Caco-2 (cell line): ENCODE data around the gene FHIT. TPM values are rescaled to one million over a fixed set of nuclear protein-coding genes. Genes with fewer than 3 reads are reported as not detected.
"Not testable (repeated sequence)": the region's sequence is repeated elsewhere in the genome, so short reads cannot be mapped to it uniquely, and the experiment has no call there.

Experiments used
- BruUV-seq: library from RNA; stranded (reverse); fragments of 400-500 nt; replicated peaks from 2 replicates; lab custom pipeline; 2021; lab: Mats Ljungman, UMichigan
- CTCF ChIA-PET: fragments of 300-600 bp; sonication (Branson Sonifier 250); formaldehyde crosslinking; loops from one replicate; lab custom pipeline; 2022; ENCODE audit warnings: antibody characterized with exemption; lab: Charles Lee
- POLR2A ChIA-PET: fragments of 300-600 bp; sonication (Branson Sonifier 250); formaldehyde crosslinking; loops from one replicate; lab custom pipeline; 2022; ENCODE audit warnings: antibody characterized with exemption; lab: Charles Lee
- DNase-seq, 2 experiments: peaks; one replicate each; pipeline versions ENCODE4 v3.0.0 to v3.0.0-alpha.2; 2020 to 2022
- H3K27me3 ChIP-seq: replicated peaks from 2 replicates; pipeline ENCODE4 v1.6.0; 2011; ENCODE audit warnings: low read length; ENCODE audit not compliant: control insufficient read depth, insufficient read depth
- H3K36me3 ChIP-seq: 2 replicates; pipeline ENCODE4 v1.5.1; 2011; ENCODE audit warnings: low read length; ENCODE audit not compliant: control insufficient read depth, insufficient read depth
- H3K4me1 ChIP-seq: fragments of 250-450 bp; sonication (Bioruptor Pico); 2 replicates; pipeline ENCODE4 v1.5.1; 2020; ENCODE audit warnings: mild to moderate bottlenecking
- H3K4me3 ChIP-seq: 2 replicates; pipeline ENCODE4 v1.5.1; 2011; ENCODE audit warnings: low read depth, mild to moderate bottlenecking, control low read depth, low read length
- H3K9me3 ChIP-seq: fragments of 250-450 bp; sonication (Bioruptor Pico); 2 replicates; pipeline ENCODE4 v1.5.1; 2020; ENCODE audit warnings: mild to moderate bottlenecking, moderate library complexity
- H3K27ac Mint-ChIP-seq: one replicate; pipeline ENCODE4 v1.8.0; 2022; ENCODE audit warnings: mixed read lengths; ENCODE audit not compliant: unreplicated experiment
- H3K27me3 Mint-ChIP-seq: one replicate; pipeline ENCODE4 v1.8.0; 2022; ENCODE audit warnings: mixed read lengths; ENCODE audit not compliant: insufficient read depth, unreplicated experiment
- H3K36me3 Mint-ChIP-seq: one replicate; pipeline ENCODE4 v1.8.0; 2022; ENCODE audit warnings: mild to moderate bottlenecking, mixed read lengths; ENCODE audit not compliant: insufficient read depth, unreplicated experiment
- H3K4me1 Mint-ChIP-seq: one replicate; pipeline ENCODE4 v1.8.0; 2022; ENCODE audit warnings: low read depth, mixed read lengths; ENCODE audit not compliant: unreplicated experiment
- H3K4me3 Mint-ChIP-seq: one replicate; pipeline ENCODE4 v1.8.0; 2022; ENCODE audit warnings: mild to moderate bottlenecking, moderate library complexity, mixed read lengths; ENCODE audit not compliant: unreplicated experiment
- H3K9me3 Mint-ChIP-seq: one replicate; pipeline ENCODE4 v1.8.0; 2022; ENCODE audit warnings: mixed read lengths; ENCODE audit not compliant: unreplicated experiment
- intact Hi-C: fragments of 100-400 bp; cut with micrococcal nuclease; formaldehyde crosslinking; loops from one replicate; pipeline ENCODE4 v1.10.0; 2022; ENCODE audit not compliant: unreplicated experiment
- total RNA-seq: library from RNA; stranded (reverse); gene quantifications from 2 replicates; pipeline ENCODE4 v1.2.3, GENCODE V29; 2022
- TF ChIP-seq, protein P1 (sequence below), 2 experiments: fragments of 200-600 bp in 1 of 2; IDR thresholded peaks; 1 replicate in 1 of 2; 2 replicates in 1 of 2; pipeline versions ENCODE4 v1.5.1 to v1.8.0; 2011 to 2022; ENCODE audit warnings: antibody characterized with exemption in 1 of 2, control low read depth in 1 of 2, inconsistent platforms in 1 of 2, low read depth in 1 of 2, low read length in 1 of 2, mild to moderate bottlenecking in 1 of 2, moderate library complexity in 1 of 2; ENCODE audit not compliant: insufficient read depth in 1 of 2, severe bottlenecking in 1 of 2, unreplicated experiment in 1 of 2

The FHIT gene
- total RNA-seq, 1 experiment from 2014 or later = 8.3 TPM

DNA sequence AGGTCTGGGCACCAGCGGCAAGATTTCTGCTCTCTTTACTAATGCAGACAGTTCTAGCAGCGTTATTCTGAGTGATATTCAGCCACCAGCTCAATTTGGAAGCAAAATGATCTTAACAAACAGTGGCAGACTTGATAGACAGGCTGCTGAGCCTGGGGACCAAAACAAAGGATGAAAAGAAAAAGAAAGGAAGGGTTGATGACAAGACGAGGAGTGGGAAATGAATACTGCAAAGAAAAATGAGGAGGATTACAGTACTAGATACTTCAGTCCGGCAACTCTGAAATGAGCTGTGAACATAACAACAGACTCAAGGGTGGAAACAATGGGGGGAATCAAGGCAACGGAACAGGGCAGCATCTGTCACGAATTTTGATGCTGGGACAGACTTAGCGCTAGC, 28.8 kb downstream of the FHIT start:
- Mint-ChIP-seq H3K9me3 (no peaks in the 10 kb centered on the region), H3K36me3 (no peaks in the 10 kb centered on the region), H3K27me3 (no peaks in the 10 kb centered on the region), H3K4me1 (peaks cover 10% of the 10 kb centered on the region), H3K27ac (no peak overlapping the region), H3K4me3 (no peak overlapping the region)
- ChIA-PET POLR2A (no interaction called here), CTCF (no interaction called here)
- H3K27me3 ChIP-seq = no peaks in the 10 kb centered on the region
- TF ChIP-seq, protein P1, sequence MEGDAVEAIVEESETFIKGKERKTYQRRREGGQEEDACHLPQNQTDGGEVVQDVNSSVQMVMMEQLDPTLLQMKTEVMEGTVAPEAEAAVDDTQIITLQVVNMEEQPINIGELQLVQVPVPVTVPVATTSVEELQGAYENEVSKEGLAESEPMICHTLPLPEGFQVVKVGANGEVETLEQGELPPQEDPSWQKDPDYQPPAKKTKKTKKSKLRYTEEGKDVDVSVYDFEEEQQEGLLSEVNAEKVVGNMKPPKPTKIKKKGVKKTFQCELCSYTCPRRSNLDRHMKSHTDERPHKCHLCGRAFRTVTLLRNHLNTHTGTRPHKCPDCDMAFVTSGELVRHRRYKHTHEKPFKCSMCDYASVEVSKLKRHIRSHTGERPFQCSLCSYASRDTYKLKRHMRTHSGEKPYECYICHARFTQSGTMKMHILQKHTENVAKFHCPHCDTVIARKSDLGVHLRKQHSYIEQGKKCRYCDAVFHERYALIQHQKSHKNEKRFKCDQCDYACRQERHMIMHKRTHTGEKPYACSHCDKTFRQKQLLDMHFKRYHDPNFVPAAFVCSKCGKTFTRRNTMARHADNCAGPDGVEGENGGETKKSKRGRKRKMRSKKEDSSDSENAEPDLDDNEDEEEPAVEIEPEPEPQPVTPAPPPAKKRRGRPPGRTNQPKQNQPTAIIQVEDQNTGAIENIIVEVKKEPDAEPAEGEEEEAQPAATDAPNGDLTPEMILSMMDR (IDR thresholded peaks at IDR 0.05; ENCODE audit: insufficient read depth in 1 of 2, low read depth in 1 of 2, low read length in 1 of 2, severe bottlenecking in 1 of 2, unreplicated experiment in 1 of 2) = no peak
- H3K4me1 ChIP-seq = peaks cover 5% of the 10 kb centered on the region; the same call in 1 of the 2 replicates
- H3K36me3 ChIP-seq = no peaks in the 10 kb centered on the region
- H3K9me3 ChIP-seq = no peaks in the 10 kb centered on the region
- intact Hi-C loops = no loop called here
- no peak for DNase-seq
- no TSS peak for BruUV-seq
- H3K4me3 ChIP-seq = no peak overlapping the region

DNA sequence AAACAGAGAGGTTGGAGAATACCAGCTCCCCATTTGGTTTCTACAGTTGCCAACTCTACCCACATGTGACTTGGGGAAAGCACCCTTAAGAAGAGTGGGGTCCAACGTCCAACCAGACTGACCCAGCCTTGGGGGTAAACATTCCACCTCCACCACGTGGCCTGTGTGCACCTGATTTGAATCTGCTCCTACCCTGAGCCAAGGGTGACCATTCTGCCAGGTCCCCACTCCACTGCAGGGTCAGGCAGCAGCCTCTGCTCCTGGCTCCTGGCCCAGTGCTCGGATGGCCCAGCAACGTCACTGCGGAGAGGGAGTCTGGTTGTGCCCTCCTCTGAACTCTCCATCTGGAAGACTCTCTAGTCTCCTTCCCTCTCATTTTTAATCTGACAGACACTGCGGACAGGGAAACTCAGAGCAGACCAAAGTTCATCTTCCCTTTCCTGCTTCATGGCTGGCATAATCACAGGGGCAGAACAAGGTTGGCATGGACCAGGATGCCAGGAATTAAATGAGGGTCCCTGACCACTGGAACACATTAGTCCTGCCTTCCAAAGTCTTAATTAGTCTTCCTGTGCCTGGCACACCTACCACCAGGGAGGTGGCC, 29.4 kb downstream of the FHIT start:
- intact Hi-C loops = no loop called here
- H3K4me3 ChIP-seq = no peak overlapping the region
- H3K4me1 ChIP-seq = peaks cover 5% of the 10 kb centered on the region; the same call in 1 of the 2 replicates
- no peaks in the 10 kb centered on the region for H3K9me3 ChIP-seq
- Mint-ChIP-seq H3K36me3 (no peaks in the 10 kb centered on the region), H3K9me3 (no peaks in the 10 kb centered on the region), H3K27ac (no peak overlapping the region), H3K27me3 (no peaks in the 10 kb centered on the region), H3K4me3 (no peak overlapping the region), H3K4me1 (peaks cover 10% of the 10 kb centered on the region)
- POLR2A ChIA-PET = no interaction called here
- CTCF ChIA-PET = no interaction called here
- no peaks in the 10 kb centered on the region for H3K27me3 ChIP-seq
- BruUV-seq = no TSS peak
- DNase-seq = peak in 1 of 2 experiments; percentile 2
- TF ChIP-seq, protein P1 (IDR thresholded peaks at IDR 0.05; ENCODE audit: insufficient read depth in 1 of 2, low read depth in 1 of 2, low read length in 1 of 2, severe bottlenecking in 1 of 2, unreplicated experiment in 1 of 2) = no peak
- H3K36me3 ChIP-seq = no peaks in the 10 kb centered on the region

DNA sequence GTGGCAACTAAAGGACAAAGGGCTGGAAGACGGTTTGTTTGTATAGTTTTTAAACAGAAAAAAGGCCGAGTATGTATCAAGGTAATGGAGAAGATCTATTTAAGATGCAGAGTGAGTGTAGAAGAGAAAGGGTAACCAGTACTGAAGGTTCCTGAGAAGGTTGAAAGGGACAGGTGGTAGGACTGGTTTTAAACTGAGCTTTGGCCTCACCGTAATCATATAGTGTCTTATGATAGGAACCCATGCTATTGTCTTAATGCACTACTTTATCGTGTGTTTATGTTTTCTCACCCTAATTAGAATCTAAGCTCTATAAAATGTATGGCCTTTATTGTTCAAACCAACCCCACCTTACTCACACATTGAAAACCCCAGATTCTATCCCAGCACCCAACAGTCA, 32.7 kb downstream of the FHIT start:
- H3K36me3 ChIP-seq = no peaks in the 10 kb centered on the region
- Mint-ChIP-seq H3K9me3 (peaks cover 8% of the 10 kb centered on the region), H3K36me3 (no peaks in the 10 kb centered on the region), H3K4me3 (no peak overlapping the region), H3K27me3 (no peaks in the 10 kb centered on the region), H3K4me1 (peaks cover 10% of the 10 kb centered on the region), H3K27ac (no peak overlapping the region)
- H3K4me3 ChIP-seq = no peak overlapping the region
- H3K4me1 ChIP-seq = peaks cover 5% of the 10 kb centered on the region; the same call in 1 of the 2 replicates
- H3K27me3 ChIP-seq = no peaks in the 10 kb centered on the region
- intact Hi-C loops = no loop called here
- ChIA-PET POLR2A (no interaction called here), CTCF (no interaction called here)
- no peaks in the 10 kb centered on the region for H3K9me3 ChIP-seq
- DNase-seq = no peak
- BruUV-seq = no TSS peak
- TF ChIP-seq, protein P1 (IDR thresholded peaks at IDR 0.05; ENCODE audit: insufficient read depth in 1 of 2, low read depth in 1 of 2, low read length in 1 of 2, severe bottlenecking in 1 of 2, unreplicated experiment in 1 of 2) = no peak

DNA sequence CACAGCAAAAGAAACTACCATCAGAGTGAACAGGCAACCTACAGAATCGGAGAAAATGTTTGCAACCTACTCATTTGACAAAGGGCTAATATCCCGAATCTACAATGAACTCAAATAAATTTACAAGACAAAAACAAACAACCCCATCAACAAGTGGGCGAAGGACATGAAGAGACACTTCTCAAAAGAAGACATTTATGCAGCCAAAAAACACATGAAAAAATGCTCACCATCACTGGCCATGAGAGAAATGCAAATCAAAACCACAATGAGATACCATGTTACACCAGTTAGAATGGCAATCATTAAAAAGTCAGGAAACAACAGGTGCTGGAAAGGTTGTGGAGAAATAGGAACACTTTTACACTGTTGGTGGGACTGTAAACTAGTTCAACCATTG, 35.1 kb downstream of the FHIT start:
- DNase-seq = not testable (repeated sequence)

More for the DNA sequence above, 35.1 kb downstream of the FHIT start:
- POLR2A ChIA-PET, H3K4me1 ChIP-seq, H3K9me3 ChIP-seq, H3K4me3 Mint-ChIP-seq, H3K4me3 ChIP-seq, H3K4me1 Mint-ChIP-seq, H3K36me3 Mint-ChIP-seq, H3K36me3 ChIP-seq, H3K27me3 Mint-ChIP-seq, CTCF ChIA-PET, intact Hi-C loops, BruUV-seq, H3K27me3 ChIP-seq, H3K27ac Mint-ChIP-seq: not testable (repeated sequence)
- H3K9me3 Mint-ChIP-seq = peaks cover 18% of the 10 kb centered on the region
